Measurements from ENCODE around the gene SNTB2. TPM values are rescaled to one million over a fixed set of nuclear protein-coding genes. Genes with fewer than 3 reads are reported as not detected.

SNTB2 gene
- total and polyA plus RNA-seq, 8 donors: 4.0 to 74.4 (median 22.1) TPM

- TF ChIP-seq CTCF (IDR thresholded peaks at IDR 0.05): no peak
- TF ChIP-seq POLR2A (IDR thresholded peaks at IDR 0.05): no peak
- TF ChIP-seq POLR2AphosphoS5 (IDR thresholded peaks at IDR 0.05): no peak
- no peak for TF ChIP-seq EP300 (IDR thresholded peaks at IDR 0.05)
- Histone ChIP-seq H3K4me3 (no peak overlapping the region), H3K27ac (no peak overlapping the region), H3K4me1 (peaks cover 32 to 58% (median 55%) of the 10 kb centered on the region in 4 donors), H3K9me3 (no peaks in the 10 kb centered on the region), H3K36me3 (peaks cover 66 to 89% (median 82%) of the 10 kb centered on the region in 4 donors), H3K27me3 (no peaks in the 10 kb centered on the region)
- no peak for DNase-seq
- intact Hi-C loops (cut with DNase I; ENCODE audit: low total_unique reads): no loop called here
- WGBS, 5 donors: 65 to 78% (median 71%) methylated on average over 10 of the region's 10 CpGs
These were observed 137.8 kb downstream of the SNTB2 start for GRCh38 chr16:69324585-69325253.

- Histone ChIP-seq H3K4me1 (peaks cover 32 to 64% (median 60%) of the 10 kb centered on the region in 4 donors), H3K4me3 (no peak overlapping the region), H3K27me3 (no peaks in the 10 kb centered on the region), H3K27ac (no peak overlapping the region), H3K36me3 (peaks cover 55 to 78% (median 72%) of the 10 kb centered on the region in 4 donors), H3K9me3 (no peaks in the 10 kb centered on the region)
- DNase-seq: no peak
- intact Hi-C loops (cut with DNase I; ENCODE audit: low total_unique reads): no loop called here
- WGBS, 5 donors: 78 to 87% (median 80%) methylated on average over 6 of the region's 6 CpGs
- no peak for TF ChIP-seq EP300 (IDR thresholded peaks at IDR 0.05)
- TF ChIP-seq POLR2AphosphoS5 (IDR thresholded peaks at IDR 0.05): no peak
These were observed 138.8 kb downstream of the SNTB2 start for GRCh38 chr16:69325784-69326171.

GRCh38 chr16:69326172-69326873, 139.4 kb downstream of the SNTB2 start:
- no peaks in the 10 kb centered on the region for H3K27me3 ChIP-seq
- H3K4me1 ChIP-seq: peaks cover 37 to 69% (median 65%) of the 10 kb centered on the region in 4 donors
- H3K9me3 ChIP-seq: no peaks in the 10 kb centered on the region
- intact Hi-C loops (cut with DNase I; ENCODE audit: low total_unique reads): no loop called here
- peak in 1 of 2 donors; percentile 57 for DNase-seq
- peaks cover 50 to 73% (median 66%) of the 10 kb centered on the region in 4 donors for H3K36me3 ChIP-seq
- no peak overlapping the region for H3K27ac ChIP-seq
- TF ChIP-seq EP300 (IDR thresholded peaks at IDR 0.05) (no peak), POLR2AphosphoS5 (IDR thresholded peaks at IDR 0.05) (no peak), POLR2A (IDR thresholded peaks at IDR 0.05) (no peak), CTCF (IDR thresholded peaks at IDR 0.05) (no peak)
- WGBS, 5 donors: 37 to 52% (median 39%) methylated on average over 7 of the region's 7 CpGs
- no peak overlapping the region for H3K4me3 ChIP-seq

- 86 to 88% (median 87%) methylated on average over 14 of the region's 14 CpGs for WGBS, 5 donors
- peaks cover 36 to 72% (median 65%) of the 10 kb centered on the region in 4 donors for H3K36me3 ChIP-seq
- TF ChIP-seq EP300 (IDR thresholded peaks at IDR 0.05) (no peak), POLR2A (IDR thresholded peaks at IDR 0.05) (no peak), CTCF (IDR thresholded peaks at IDR 0.05) (no peak), POLR2AphosphoS5 (IDR thresholded peaks at IDR 0.05) (no peak)
- DNase-seq: no peak
- peak overlapping the region in 1 of 5 donors; percentile 91 for H3K27ac ChIP-seq
- no peaks in the 10 kb centered on the region for H3K27me3 ChIP-seq
- intact Hi-C loops (cut with DNase I; ENCODE audit: low total_unique reads): no loop called here
- peaks cover 39 to 81% (median 74%) of the 10 kb centered on the region in 4 donors for H3K4me1 ChIP-seq
- H3K9me3 ChIP-seq: no peaks in the 10 kb centered on the region
- H3K4me3 ChIP-seq: no peak overlapping the region
These were observed 140.8 kb downstream of the SNTB2 start for GRCh38 chr16:69327585-69328310.
